Measurements from ENCODE around the gene COA8. TPM values are rescaled to one million over a fixed set of nuclear protein-coding genes. Genes with fewer than 3 reads are reported as not detected.

COA8 gene
- total and polyA plus RNA-seq, 2 of the 4 experiments (the other 2 are of a cell fraction), result 12.2 to 21.1 TPM

DNA sequence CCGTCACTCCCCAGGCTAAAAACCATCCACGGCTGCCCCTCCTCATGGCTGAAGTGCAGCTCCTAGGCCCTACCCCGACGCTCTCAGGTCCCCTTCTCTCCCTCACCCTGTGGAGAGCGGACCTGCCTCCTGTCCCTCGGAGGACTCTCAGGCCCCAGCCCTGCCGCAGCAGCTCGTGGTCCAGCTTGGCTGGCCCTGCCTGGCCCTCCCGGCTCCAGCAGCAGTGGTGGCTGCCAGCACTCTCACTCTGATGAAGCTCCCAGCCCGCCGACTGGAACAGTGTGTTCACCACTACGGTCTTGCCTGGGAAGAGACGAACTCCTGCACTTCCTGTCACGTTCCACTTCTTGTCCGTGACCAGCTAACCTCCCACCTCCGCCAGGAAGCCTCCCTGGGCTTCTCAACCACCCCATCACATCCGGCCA, 11.4 kb upstream of the COA8 start:
- Histone ChIP-seq H3K4me2 (ENCODE audit: low read depth, low read length) (no peak overlapping the region), H4K20me1 (ENCODE audit: insufficient read depth, low read length) (peaks cover 19% of the 10 kb centered on the region; the same call in 1 of the 2 replicates), H3K4ac (ENCODE audit: low read depth, low read length) (no peak overlapping the region), H3K18ac (ENCODE audit: low read depth, low read length) (no peak overlapping the region), H4K91ac (ENCODE audit: insufficient read depth, low read depth, low read length) (no peak overlapping the region), H3K14ac (replicated peaks; ENCODE audit: low read depth, low read length) (no peak overlapping the region), H3K27me3 (ENCODE audit: control insufficient read depth, insufficient read depth, low read length) (no peaks in the 10 kb centered on the region), H2BK120ac (ENCODE audit: low read depth, low read length) (no peak overlapping the region), H3K9me3 (ENCODE audit: control insufficient read depth, insufficient read depth, low read length) (no peaks in the 10 kb centered on the region), H3K4me3 (ENCODE audit: insufficient read depth, low read depth, low read length) (no peak overlapping the region), H2AK9ac (replicated peaks; ENCODE audit: low read depth, low read length, poor library complexity) (no peak overlapping the region), H4K8ac (ENCODE audit: low read depth in 2 of 2, low read length in 2 of 2) (no peak overlapping the region), H3K4me1 (ENCODE audit: control insufficient read depth, insufficient read depth, low read length) (peaks cover 9% of the 10 kb centered on the region), H4K5ac (ENCODE audit: low read depth, low read length) (no peak overlapping the region), H3K27ac (ENCODE audit: insufficient read depth, low read length) (no peak overlapping the region), H3K23ac (ENCODE audit: low read depth, low read length) (no peak overlapping the region), H3K36me3 (ENCODE audit: control insufficient read depth, insufficient read depth, low read length) (no peaks in the 10 kb centered on the region), H2AFZ (replicated peaks; ENCODE audit: low read length, poor library complexity) (no peak overlapping the region), H2AK5ac (ENCODE audit: low read depth, low read length) (peak overlapping the region; percentile 69; the same call in 1 of the 2 replicates), H2BK15ac (ENCODE audit: low read depth, low read length) (no peak overlapping the region), H3K9ac (ENCODE audit: low read depth, low read length) (no peak overlapping the region), H3K9me1 (ENCODE audit: insufficient read depth, low read length) (peaks cover 8% of the 10 kb centered on the region; the same call in 1 of the 2 replicates), H2BK5ac (ENCODE audit: low read depth, low read length, poor library complexity, severe bottlenecking) (no peak overlapping the region), H3K56ac (ENCODE audit: extremely low read depth, insufficient read depth, low read length) (no peak overlapping the region), H3K79me1 (ENCODE audit: low read depth in 1 of 2, low read length in 2 of 2) (peaks cover 0 to 31% of the 10 kb centered on the region in 2 experiments), H2BK20ac (ENCODE audit: low read depth, low read length) (no peak overlapping the region)
- intact Hi-C loops (cut with micrococcal nuclease) (no loop called here), dilution Hi-C loops (cut with HindIII; ENCODE audit: low sequenced_read_pairs, unreplicated experiment) (no loop called here), in situ Hi-C loops (cut with MboI; ENCODE audit: low sequenced_read_pairs) (no loop called here)
- ATAC-seq (ENCODE audit: low read depth), result no peak
- BruUV-seq (replicated peaks), result no TSS peak
- no peak for TF ChIP-seq RAD21 (IDR thresholded peaks at IDR 0.05; ENCODE audit: low read length)
- TF ChIP-seq SMC3 (IDR thresholded peaks at IDR 0.05; ENCODE audit: low read depth, low read length), result no peak
- no peak for TF ChIP-seq CEBPB (IDR thresholded peaks at IDR 0.05; ENCODE audit: low read depth, low read length)
- TF ChIP-seq BHLHE40 (IDR thresholded peaks at IDR 0.05; ENCODE audit: low read depth, low read length), result no peak
- TF ChIP-seq, protein P1, sequence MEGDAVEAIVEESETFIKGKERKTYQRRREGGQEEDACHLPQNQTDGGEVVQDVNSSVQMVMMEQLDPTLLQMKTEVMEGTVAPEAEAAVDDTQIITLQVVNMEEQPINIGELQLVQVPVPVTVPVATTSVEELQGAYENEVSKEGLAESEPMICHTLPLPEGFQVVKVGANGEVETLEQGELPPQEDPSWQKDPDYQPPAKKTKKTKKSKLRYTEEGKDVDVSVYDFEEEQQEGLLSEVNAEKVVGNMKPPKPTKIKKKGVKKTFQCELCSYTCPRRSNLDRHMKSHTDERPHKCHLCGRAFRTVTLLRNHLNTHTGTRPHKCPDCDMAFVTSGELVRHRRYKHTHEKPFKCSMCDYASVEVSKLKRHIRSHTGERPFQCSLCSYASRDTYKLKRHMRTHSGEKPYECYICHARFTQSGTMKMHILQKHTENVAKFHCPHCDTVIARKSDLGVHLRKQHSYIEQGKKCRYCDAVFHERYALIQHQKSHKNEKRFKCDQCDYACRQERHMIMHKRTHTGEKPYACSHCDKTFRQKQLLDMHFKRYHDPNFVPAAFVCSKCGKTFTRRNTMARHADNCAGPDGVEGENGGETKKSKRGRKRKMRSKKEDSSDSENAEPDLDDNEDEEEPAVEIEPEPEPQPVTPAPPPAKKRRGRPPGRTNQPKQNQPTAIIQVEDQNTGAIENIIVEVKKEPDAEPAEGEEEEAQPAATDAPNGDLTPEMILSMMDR (conservative IDR thresholded peaks at IDR 0.05; ENCODE audit: low read depth, low read length), result no peak
- no peak for TF ChIP-seq NFE2L2 (IDR thresholded peaks at IDR 0.05; ENCODE audit: low read depth, low read length)
- no peak for TF ChIP-seq MAFK (IDR thresholded peaks at IDR 0.05; ENCODE audit: low read depth, low read length)
- no peak for TF ChIP-seq RFX5 (IDR thresholded peaks at IDR 0.05; ENCODE audit: low read depth, low read length)
- no peak for TF ChIP-seq POLR2A (IDR thresholded peaks at IDR 0.05; ENCODE audit: low read depth, low read length)
- TF ChIP-seq RCOR1 (IDR thresholded peaks at IDR 0.05; ENCODE audit: insufficient replicate concordance, low read length), result no peak
- no peak for TF ChIP-seq CHD1 (IDR thresholded peaks at IDR 0.05; ENCODE audit: low read depth, low read length)
- TF ChIP-seq, protein P2, sequence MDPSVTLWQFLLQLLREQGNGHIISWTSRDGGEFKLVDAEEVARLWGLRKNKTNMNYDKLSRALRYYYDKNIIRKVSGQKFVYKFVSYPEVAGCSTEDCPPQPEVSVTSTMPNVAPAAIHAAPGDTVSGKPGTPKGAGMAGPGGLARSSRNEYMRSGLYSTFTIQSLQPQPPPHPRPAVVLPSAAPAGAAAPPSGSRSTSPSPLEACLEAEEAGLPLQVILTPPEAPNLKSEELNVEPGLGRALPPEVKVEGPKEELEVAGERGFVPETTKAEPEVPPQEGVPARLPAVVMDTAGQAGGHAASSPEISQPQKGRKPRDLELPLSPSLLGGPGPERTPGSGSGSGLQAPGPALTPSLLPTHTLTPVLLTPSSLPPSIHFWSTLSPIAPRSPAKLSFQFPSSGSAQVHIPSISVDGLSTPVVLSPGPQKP (IDR thresholded peaks at IDR 0.05; ENCODE audit: borderline replicate concordance, low read depth, low read length), result no peak
- no peak for TF ChIP-seq MXI1 (IDR thresholded peaks at IDR 0.05; ENCODE audit: borderline replicate concordance, low read depth, low read length)
- TF ChIP-seq, protein P3, sequence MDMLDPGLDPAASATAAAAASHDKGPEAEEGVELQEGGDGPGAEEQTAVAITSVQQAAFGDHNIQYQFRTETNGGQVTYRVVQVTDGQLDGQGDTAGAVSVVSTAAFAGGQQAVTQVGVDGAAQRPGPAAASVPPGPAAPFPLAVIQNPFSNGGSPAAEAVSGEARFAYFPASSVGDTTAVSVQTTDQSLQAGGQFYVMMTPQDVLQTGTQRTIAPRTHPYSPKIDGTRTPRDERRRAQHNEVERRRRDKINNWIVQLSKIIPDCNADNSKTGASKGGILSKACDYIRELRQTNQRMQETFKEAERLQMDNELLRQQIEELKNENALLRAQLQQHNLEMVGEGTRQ (IDR thresholded peaks at IDR 0.05; ENCODE audit: low read depth, low read length), result no peak
- no peak for TF ChIP-seq FOS (IDR thresholded peaks at IDR 0.05; ENCODE audit: low read depth, low read length)
- no peak for TF ChIP-seq MAZ (IDR thresholded peaks at IDR 0.05; ENCODE audit: borderline replicate concordance, low read depth, low read length)
- 76% methylated on average over 8 of the region's 17 CpGs; no CpG with 5 or more reads in 1 of the 2 experiments for WGBS, 2 experiments (ENCODE audit: extremely low coverage in 2 of 2, insufficient read length in 1 of 2)
- DNase-seq, result no peak
- CTCF ChIA-PET, result no interaction called here
- POLR2A ChIA-PET (ENCODE audit: unreplicated experiment), result no interaction called here
